ENCODE results near the gene METRN. TPM values are rescaled to one million over a fixed set of nuclear protein-coding genes. Genes with fewer than 3 reads are reported as not detected.
A peak's percentile ranks its signal among the peaks of the same experiment; 100 is the strongest.

The METRN gene
- polyA plus RNA-seq, 1 of the 3 experiments (the other 2 are of a cell fraction): 59.7 TPM

GRCh38 chr16:739560-740458, 24.9 kb downstream of the METRN start:
- Histone ChIP-seq H3K79me2 (ENCODE audit: insufficient read depth) (peaks cover 14% of the 10 kb centered on the region), H3K4me3 (ENCODE audit: low read depth in 2 of 2, low read length in 1 of 2) (peak overlapping the region; percentile 85 to 87), H3K4me2 (peak overlapping the region; percentile 98), H3K4me1 (ENCODE audit: control insufficient read depth in 1 of 2, insufficient read depth in 2 of 2, low read depth in 1 of 2, low read length in 1 of 2) (peaks cover 0 to 10% of the 10 kb centered on the region in 2 experiments; a peak in 1 of 4 replicates), H3K9me2 (no peaks in the 10 kb centered on the region), H3K9ac (peak overlapping the region; percentile 78), H3K36me3 (replicated peaks in 1 of 2; ENCODE audit: control insufficient read depth in 1 of 2, insufficient read depth in 2 of 2, low read length in 1 of 2) (peaks cover 0 to 22% of the 10 kb centered on the region in 2 experiments), H3K27ac (ENCODE audit: low read depth in 2 of 2, low read length in 1 of 2) (no peak overlapping the region), H3K9me3 (no peaks in the 10 kb centered on the region), H2AFZ (ENCODE audit: low read depth) (no peak overlapping the region), H3K27me3 (ENCODE audit: insufficient read depth) (no peaks in the 10 kb centered on the region), H3F3A (replicated peaks; ENCODE audit: insufficient read depth) (no peaks in the 10 kb centered on the region), H4K20me1 (ENCODE audit: insufficient read depth) (no peaks in the 10 kb centered on the region)
- no peak for DNase-seq
- TF ChIP-seq FOSL2 (IDR thresholded peaks at IDR 0.05; ENCODE audit: borderline replicate concordance, low read depth) (no peak), SMC3 (IDR thresholded peaks at IDR 0.05; ENCODE audit: low read depth, low read length) (no peak), RAD21 (IDR thresholded peaks at IDR 0.05; ENCODE audit: low read length) (no peak), TCF12 (IDR thresholded peaks at IDR 0.05) (no peak), MEF2A (IDR thresholded peaks at IDR 0.05; ENCODE audit: borderline replicate concordance, low read depth) (no peak), SIN3A (IDR thresholded peaks at IDR 0.05; ENCODE audit: borderline replicate concordance, low read depth, low read length) (no peak), POLR2AphosphoS5 (IDR thresholded peaks at IDR 0.05; ENCODE audit: low read depth, low read length) (no peak), GATA2 (CRISPR knock-in tag; IDR thresholded peaks at IDR 0.05) (no peak), REST (IDR thresholded peaks at IDR 0.05; ENCODE audit: low read depth, low read length) (no peak), CHD2 (IDR thresholded peaks at IDR 0.05; ENCODE audit: low read length, partially characterized antibody) (no peak), ZBTB33 (IDR thresholded peaks at IDR 0.05; ENCODE audit: borderline replicate concordance, low read depth) (no peak), NFIC (IDR thresholded peaks at IDR 0.05; ENCODE audit: borderline replicate concordance) (no peak), FOXM1 (IDR thresholded peaks at IDR 0.05; ENCODE audit: low read depth) (no peak), TAF1 (IDR thresholded peaks at IDR 0.05; ENCODE audit: borderline replicate concordance, low read depth, low read length) (no peak), PBX3 (IDR thresholded peaks at IDR 0.05) (no peak), FOXJ3 (CRISPR knock-in tag; IDR thresholded peaks at IDR 0.05) (no peak)
- POLR2A ChIA-PET: interaction anchor here (1.0 kb wide), 1 partner anchor 19 kb away, joined by 7 read pairs; no protein-coding TSS in a partner anchor
- CTCF ChIA-PET: interaction anchor here (0.6 to 4.5 kb wide), 20 partner anchors 8 to 316 kb away, joined by 3 to 41 read pairs (median 8); partner anchors contain the start of genes ANTKMT, CCDC78 and METRN
- 66% methylated on average over 21 of the region's 38 CpGs for WGBS (ENCODE audit: low lambda C conversion rate)
